ENCODE measurements around the gene RTTN. TPM values are rescaled to one million over a fixed set of nuclear protein-coding genes. Genes with fewer than 3 reads are reported as not detected.
A peak's percentile ranks its signal among the peaks of the same experiment; 100 is the strongest.

Gene RTTN
- polyA plus RNA-seq, 1 of the 3 experiments (the other 2 are of a cell fraction): 4.7 TPM

- H3K27me3 ChIP-seq (ENCODE audit: insufficient read depth): no peaks in the 10 kb centered on the region
- H2AFZ ChIP-seq (ENCODE audit: low read depth): no peak overlapping the region
- H3K4me2 ChIP-seq: no peak overlapping the region
- no peak for DNase-seq
- TF ChIP-seq TCF12 (IDR thresholded peaks at IDR 0.05) (no peak), USF1 (IDR thresholded peaks at IDR 0.05; ENCODE audit: borderline replicate concordance, low read depth) (no peak), MEF2A (IDR thresholded peaks at IDR 0.05; ENCODE audit: borderline replicate concordance, low read depth) (no peak), EZH2phosphoT487 (IDR thresholded peaks at IDR 0.05; ENCODE audit: borderline replicate concordance, low read depth) (no peak), PBX3 (IDR thresholded peaks at IDR 0.05) (no peak), MAX (IDR thresholded peaks at IDR 0.05; ENCODE audit: low read depth) (no peak), JUND (IDR thresholded peaks at IDR 0.05) (no peak), CHD2 (IDR thresholded peaks at IDR 0.05; ENCODE audit: low read length, partially characterized antibody) (no peak)
- no peaks in the 10 kb centered on the region for H3K9me2 ChIP-seq
- no peaks in the 10 kb centered on the region for H3F3A ChIP-seq (replicated peaks; ENCODE audit: insufficient read depth)
- H3K4me1 ChIP-seq (ENCODE audit: control insufficient read depth in 1 of 2, insufficient read depth in 2 of 2, low read depth in 1 of 2, low read length in 1 of 2): peaks cover 0 to 12% of the 10 kb centered on the region in 2 experiments; a peak in 2 of 4 replicates
- POLR2A ChIA-PET: no interaction called here
- H3K27ac ChIP-seq (ENCODE audit: low read depth in 2 of 2, low read length in 1 of 2): no peak overlapping the region
- H3K79me2 ChIP-seq (ENCODE audit: insufficient read depth): no peaks in the 10 kb centered on the region
- peaks cover 2 to 6% of the 10 kb centered on the region in 2 experiments for H3K36me3 ChIP-seq (replicated peaks in 1 of 2; ENCODE audit: control insufficient read depth in 1 of 2, insufficient read depth in 2 of 2, low read length in 1 of 2)
- no peak overlapping the region for H3K4me3 ChIP-seq (ENCODE audit: low read depth in 2 of 2, low read length in 1 of 2)
- H3K9ac ChIP-seq: no peak overlapping the region
- no peaks in the 10 kb centered on the region for H3K9me3 ChIP-seq
- CTCF ChIA-PET: no interaction called here
- 85% methylated on average over 9 of the region's 9 CpGs for WGBS (ENCODE audit: low lambda C conversion rate)
- H4K20me1 ChIP-seq (ENCODE audit: insufficient read depth): no peaks in the 10 kb centered on the region
Measured at GRCh38 chr18:69999656-70000055, 205.8 kb downstream of the RTTN start.

- CTCF ChIA-PET: interaction anchor here (1.0 kb wide), 1 partner anchor 18 kb away, joined by 3 read pairs; no protein-coding TSS in a partner anchor
- TF ChIP-seq EP300 (IDR thresholded peaks at IDR 0.05; ENCODE audit: borderline replicate concordance in 1 of 2, low read depth in 1 of 2, low read length in 1 of 2) (peak in 1 of 2 experiments; percentile 67; a peak in 2 of 4 replicates), POLR2AphosphoS5 (IDR thresholded peaks at IDR 0.05; ENCODE audit: low read depth, low read length) (no peak), USF1 (IDR thresholded peaks at IDR 0.05; ENCODE audit: borderline replicate concordance, low read depth) (no peak), YY1 (IDR thresholded peaks at IDR 0.05; ENCODE audit: low read depth) (no peak), ELF1 (IDR thresholded peaks at IDR 0.05) (no peak), IRF3 (IDR thresholded peaks at IDR 0.05; ENCODE audit: low read depth, low read length) (no peak), GABPA (IDR thresholded peaks at IDR 0.05; ENCODE audit: low read depth) (no peak), TCF12 (IDR thresholded peaks at IDR 0.05) (no peak), NFIC (IDR thresholded peaks at IDR 0.05; ENCODE audit: borderline replicate concordance) (no peak), NRF1 (IDR thresholded peaks at IDR 0.05; ENCODE audit: low read depth, low read length) (no peak), TEAD4 (IDR thresholded peaks at IDR 0.05; ENCODE audit: borderline replicate concordance, insufficient read depth) (no peak), MXI1 (IDR thresholded peaks at IDR 0.05; ENCODE audit: low read depth, low read length) (peak; percentile 62; the same call in 1 of the 2 replicates), REST (IDR thresholded peaks at IDR 0.05; ENCODE audit: low read depth, low read length) (no peak), SIN3A (IDR thresholded peaks at IDR 0.05; ENCODE audit: borderline replicate concordance, low read depth, low read length) (no peak), CHD2 (IDR thresholded peaks at IDR 0.05; ENCODE audit: low read length, partially characterized antibody) (peak; percentile 40)
Measured at GRCh38 chr18:69998523-69998987, 206.9 kb downstream of the RTTN start.

More at GRCh38 chr18:69998523-69998987, 206.9 kb downstream of the RTTN start:
- H3K9me3 ChIP-seq: no peaks in the 10 kb centered on the region
- H4K20me1 ChIP-seq (ENCODE audit: insufficient read depth): no peaks in the 10 kb centered on the region
- H3F3A ChIP-seq (replicated peaks; ENCODE audit: insufficient read depth): no peaks in the 10 kb centered on the region
- H2AFZ ChIP-seq (ENCODE audit: low read depth): no peak overlapping the region
- H3K4me1 ChIP-seq (ENCODE audit: control insufficient read depth in 1 of 2, insufficient read depth in 2 of 2, low read depth in 1 of 2, low read length in 1 of 2): peaks cover 0 to 12% of the 10 kb centered on the region in 2 experiments; a peak in 2 of 4 replicates
- POLR2A ChIA-PET: interaction anchor here (0.7 kb wide), 1 partner anchor 1094 kb away, joined by 4 read pairs; no protein-coding TSS in a partner anchor
- no peaks in the 10 kb centered on the region for H3K79me2 ChIP-seq (ENCODE audit: insufficient read depth)
- H3K9ac ChIP-seq: no peak overlapping the region
- peak overlapping the region in 1 of 2 experiments; percentile 2; a peak in 2 of 4 replicates for H3K27ac ChIP-seq (ENCODE audit: low read depth in 2 of 2, low read length in 1 of 2)
- DNase-seq: peak; percentile 57
- peaks cover 2 to 9% of the 10 kb centered on the region in 2 experiments for H3K36me3 ChIP-seq (replicated peaks in 1 of 2; ENCODE audit: control insufficient read depth in 1 of 2, insufficient read depth in 2 of 2, low read length in 1 of 2)
- H3K4me3 ChIP-seq (ENCODE audit: low read depth in 2 of 2, low read length in 1 of 2): no peak overlapping the region
- H3K4me2 ChIP-seq: no peak overlapping the region
- H3K27me3 ChIP-seq (ENCODE audit: insufficient read depth): no peaks in the 10 kb centered on the region
- no peaks in the 10 kb centered on the region for H3K9me2 ChIP-seq

Data from SK-N-SH (cell line).